Keratinocyte (primary cell): ENCODE measurements around the gene HSPB1. TPM values are rescaled to one million over a fixed set of nuclear protein-coding genes. Genes with fewer than 3 reads are reported as not detected.
A peak's percentile ranks its signal among the peaks of the same experiment; 100 is the strongest.

Experiments
- DNase-seq: peaks from one replicate; pipeline ENCODE4 v3.0.0-alpha.2; 2011; ENCODE audit warnings: low read depth, missing footprints, low spot score
- FAIRE-seq: peaks from 2 replicates; lab custom pipeline; 2011; peaks lifted over from hg19 to GRCh38; lab: Jason Lieb, UNC
- H2AFZ ChIP-seq: 2 replicates; pipeline ENCODE4 v1.6.0; 2012; ENCODE audit warnings: low read length, control low read depth, inconsistent platforms; ENCODE audit not compliant: control insufficient read depth
- H3K27ac ChIP-seq: 2 replicates; pipeline ENCODE4 v1.5.1; 2011; ENCODE audit warnings: low read length; ENCODE audit not compliant: control insufficient read depth, insufficient read depth
- H3K27me3 ChIP-seq: 3 replicates; pipeline ENCODE4 v1.6.0; 2011; ENCODE audit warnings: low read length; ENCODE audit not compliant: control insufficient read depth, insufficient read depth; ENCODE audit errors: extremely low read depth
- H3K36me3 ChIP-seq, 2 experiments: 2 replicates in 1 of 2; 3 replicates in 1 of 2; pipeline ENCODE4 v1.5.1; 2011; ENCODE audit warnings: low read length in 2 of 2, mild to moderate bottlenecking in 1 of 2; ENCODE audit not compliant: control insufficient read depth in 2 of 2, insufficient read depth in 2 of 2; ENCODE audit errors: extremely low read depth in 1 of 2
- H3K4me1 ChIP-seq: 3 replicates; pipeline ENCODE4 v1.5.1; 2011; ENCODE audit warnings: low read length; ENCODE audit not compliant: control insufficient read depth, insufficient read depth; ENCODE audit errors: extremely low read depth
- H3K4me2 ChIP-seq: 3 replicates; pipeline ENCODE4 v1.6.0; 2011; ENCODE audit warnings: low read depth, low read length; ENCODE audit not compliant: control insufficient read depth, insufficient read depth; ENCODE audit errors: extremely low read depth
- H3K4me3 ChIP-seq, 3 experiments: fragments of 200-600 bp in 1 of 3; sonication (generic) in 1 of 3; 2 replicates in 2 of 3; 3 replicates in 1 of 3; pipeline ENCODE4 v1.5.1; 2011 to 2016; ENCODE audit warnings: low read length in 3 of 3, mild to moderate bottlenecking in 3 of 3, control low read depth in 2 of 3, inconsistent platforms in 1 of 3, low read depth in 1 of 3, mixed read lengths in 1 of 3, mixed run types in 1 of 3, moderate library complexity in 1 of 3; ENCODE audit not compliant: control insufficient read depth in 2 of 3, insufficient read depth in 2 of 3; ENCODE audit errors: extremely low read depth in 1 of 3
- H3K79me2 ChIP-seq: 2 replicates; pipeline ENCODE4 v1.6.0; 2012; ENCODE audit warnings: low read length; ENCODE audit not compliant: control insufficient read depth, insufficient read depth
- H3K9ac ChIP-seq: 3 replicates; pipeline ENCODE4 v1.6.0; 2011; ENCODE audit warnings: low read length; ENCODE audit not compliant: control insufficient read depth, insufficient read depth; ENCODE audit errors: extremely low read depth
- H3K9me1 ChIP-seq: 3 replicates; pipeline ENCODE4 v1.6.0; 2011; ENCODE audit warnings: low read length; ENCODE audit not compliant: control insufficient read depth, insufficient read depth; ENCODE audit errors: extremely low read depth
- H3K9me3 ChIP-seq: 2 replicates; pipeline ENCODE4 v1.5.1; 2012; ENCODE audit warnings: low read depth, low read length; ENCODE audit not compliant: control insufficient read depth
- H4K20me1 ChIP-seq: 3 replicates; pipeline ENCODE4 v1.6.0; 2011; ENCODE audit warnings: low read length; ENCODE audit not compliant: control insufficient read depth, insufficient read depth; ENCODE audit errors: extremely low read depth
- CTCF ChIP-seq, 3 experiments: IDR thresholded peaks in 1 of 3; conservative IDR thresholded peaks in 1 of 3; optimal IDR thresholded peaks in 1 of 3; 2 replicates in 2 of 3; 3 replicates in 1 of 3; pipeline versions ENCODE3 to v1.5.1; 2011; ENCODE audit warnings: low read length in 3 of 3, mild to moderate bottlenecking in 3 of 3, moderate library complexity in 2 of 3, control low read depth in 1 of 3, inconsistent platforms in 1 of 3; ENCODE audit not compliant: insufficient read depth in 2 of 3; ENCODE audit errors: extremely low read depth in 1 of 3
- EZH2 ChIP-seq: IDR thresholded peaks from one replicate; pipeline ENCODE4 v1.6.1; 2012; ENCODE audit warnings: inconsistent platforms, mild to moderate bottlenecking, low read length, moderate library complexity
- dilution Hi-C: fragments of 300-500 bp; cut with MboI; formaldehyde crosslinking; loops from one replicate; pipeline ENCODE4 v1.7.0; 2020; ENCODE audit warnings: low sequenced_read_pairs; ENCODE audit not compliant: extremely low pct_ligation_motif_present
- polyA plus RNA-seq, 5 experiments: library from polyadenylated mRNA; depleted of rRNA in 3 of 5; stranded (reverse) in 3 of 5; stranded (forward) in 1 of 5; unstranded in 1 of 5; fragments of >200 nt; gene quantifications; 1 replicate in 1 of 5; 2 replicates in 3 of 5; 3 replicates in 1 of 5; pipeline versions ENCODE4 v1.2.1 to v1.2.3, GENCODE V29; 2011 to 2012; ENCODE audit warnings: missing spikeins in 2 of 5, low read depth in 1 of 5, low replicate concordance in 1 of 5

Gene HSPB1
- polyA plus RNA-seq, 1 donor (not counting 4 experiments of a cell fraction or from before 2014, with no cell fraction given) = 460 TPM

GRCh38 chr7:76257973-76258372 lies 44.5 kb upstream of the HSPB1 start:
- Histone ChIP-seq H3K4me3 (no peak overlapping the region), H3K27ac (no peak overlapping the region), H3K27me3 (peaks cover 9% of the 10 kb centered on the region), H3K9me3 (no peaks in the 10 kb centered on the region), H3K9ac (no peak overlapping the region), H3K9me1 (no peaks in the 10 kb centered on the region), H2AFZ (no peak overlapping the region), H4K20me1 (no peaks in the 10 kb centered on the region), H3K36me3 (no peaks in the 10 kb centered on the region), H3K4me2 (no peak overlapping the region), H3K4me1 (no peaks in the 10 kb centered on the region), H3K79me2 (no peaks in the 10 kb centered on the region)
- no peak for DNase-seq
- no peak for FAIRE-seq
- TF ChIP-seq EZH2 (no peak), CTCF (optimal IDR thresholded peaks at IDR 0.05 in 1 of 3, IDR thresholded peaks at IDR 0.05 in 1 of 3, conservative IDR thresholded peaks at IDR 0.05 in 1 of 3; ENCODE audit: extremely low read depth in 1 of 3, insufficient read depth in 2 of 3, low read length in 3 of 3) (peak in 1 of 3 experiments; percentile 8)
- dilution Hi-C loops = no loop called here

GRCh38 chr7:76259124-76260093 lies 43.1 kb upstream of the HSPB1 start:
- Histone ChIP-seq H3K9me3 (no peaks in the 10 kb centered on the region), H3K9me1 (no peaks in the 10 kb centered on the region), H3K79me2 (no peaks in the 10 kb centered on the region), H3K4me2 (no peak overlapping the region), H4K20me1 (no peaks in the 10 kb centered on the region), H3K4me3 (no peak overlapping the region), H3K9ac (no peak overlapping the region), H3K27ac (no peak overlapping the region), H2AFZ (no peak overlapping the region), H3K36me3 (no peaks in the 10 kb centered on the region), H3K27me3 (peaks cover 9% of the 10 kb centered on the region), H3K4me1 (no peaks in the 10 kb centered on the region)
- FAIRE-seq (no peak), DNase-seq (no peak)
- TF ChIP-seq CTCF (optimal IDR thresholded peaks at IDR 0.05 in 1 of 3, IDR thresholded peaks at IDR 0.05 in 1 of 3, conservative IDR thresholded peaks at IDR 0.05 in 1 of 3; ENCODE audit: extremely low read depth in 1 of 3, insufficient read depth in 2 of 3, low read length in 3 of 3) (no peak), EZH2 (no peak)
- dilution Hi-C loops = no loop called here
